NCI-H774 (cell line): Measurements from ENCODE around the gene PODNL1.

Experiments used
- DNase-seq: peaks from one replicate; lab custom pipeline; 2025; lab: John Stamatoyannopoulos, UW

Gene PODNL1, protein sequence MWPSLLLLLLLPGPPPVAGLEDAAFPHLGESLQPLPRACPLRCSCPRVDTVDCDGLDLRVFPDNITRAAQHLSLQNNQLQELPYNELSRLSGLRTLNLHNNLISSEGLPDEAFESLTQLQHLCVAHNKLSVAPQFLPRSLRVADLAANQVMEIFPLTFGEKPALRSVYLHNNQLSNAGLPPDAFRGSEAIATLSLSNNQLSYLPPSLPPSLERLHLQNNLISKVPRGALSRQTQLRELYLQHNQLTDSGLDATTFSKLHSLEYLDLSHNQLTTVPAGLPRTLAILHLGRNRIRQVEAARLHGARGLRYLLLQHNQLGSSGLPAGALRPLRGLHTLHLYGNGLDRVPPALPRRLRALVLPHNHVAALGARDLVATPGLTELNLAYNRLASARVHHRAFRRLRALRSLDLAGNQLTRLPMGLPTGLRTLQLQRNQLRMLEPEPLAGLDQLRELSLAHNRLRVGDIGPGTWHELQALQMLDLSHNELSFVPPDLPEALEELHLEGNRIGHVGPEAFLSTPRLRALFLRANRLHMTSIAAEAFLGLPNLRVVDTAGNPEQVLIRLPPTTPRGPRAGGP

GRCh38 chr19:13938301-13939064 is at the start of gene PODNL1:
TSS of gene PODNL1 (minus strand) at chr19:13938417. CDS start at chr19:13938181, 236 bp downstream.
- no peak for DNase-seq

- no peak for DNase-seq
Observed at GRCh38 chr19:13987101-13987890, 49.1 kb upstream of the PODNL1 start.

- DNase-seq, result no peak
Observed at GRCh38 chr19:13986348-13986904, 48.2 kb upstream of the PODNL1 start.

DNA sequence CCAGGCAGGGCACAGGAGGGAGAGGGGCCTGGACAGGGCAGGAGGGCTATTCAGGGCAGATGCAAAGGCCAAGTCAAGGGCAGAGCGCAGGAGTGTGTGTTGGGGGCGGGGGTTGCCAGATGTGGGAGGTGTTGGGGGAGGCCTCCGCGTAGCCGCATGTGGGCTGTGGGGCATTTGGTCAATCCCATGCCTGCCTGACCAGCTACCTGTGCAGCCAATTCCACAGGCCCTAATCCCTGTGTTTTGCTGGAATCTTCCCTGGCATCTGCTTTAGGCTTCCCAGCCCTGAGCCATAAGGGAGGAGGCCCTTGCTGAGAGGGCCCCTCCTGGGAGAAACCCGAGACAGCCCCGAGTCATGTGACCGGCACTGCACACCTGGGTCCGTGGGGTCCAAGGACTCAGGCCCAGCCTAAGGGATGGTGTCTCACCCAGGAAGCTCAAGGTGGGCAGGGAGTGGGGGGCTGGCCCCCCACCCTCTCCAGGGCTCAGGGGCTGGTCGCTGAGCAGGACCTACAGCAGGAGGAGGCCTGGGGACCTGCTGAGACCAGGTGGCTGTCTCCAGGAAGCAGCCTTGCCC is 47.6 kb upstream of the PODNL1 start:
- no peak for DNase-seq

- DNase-seq, result no peak
Observed at GRCh38 chr19:13984875-13985741, 46.9 kb upstream of the PODNL1 start.

GRCh38 chr19:13984186-13984585 is 46.0 kb upstream of the PODNL1 start:
- no peak for DNase-seq

DNA sequence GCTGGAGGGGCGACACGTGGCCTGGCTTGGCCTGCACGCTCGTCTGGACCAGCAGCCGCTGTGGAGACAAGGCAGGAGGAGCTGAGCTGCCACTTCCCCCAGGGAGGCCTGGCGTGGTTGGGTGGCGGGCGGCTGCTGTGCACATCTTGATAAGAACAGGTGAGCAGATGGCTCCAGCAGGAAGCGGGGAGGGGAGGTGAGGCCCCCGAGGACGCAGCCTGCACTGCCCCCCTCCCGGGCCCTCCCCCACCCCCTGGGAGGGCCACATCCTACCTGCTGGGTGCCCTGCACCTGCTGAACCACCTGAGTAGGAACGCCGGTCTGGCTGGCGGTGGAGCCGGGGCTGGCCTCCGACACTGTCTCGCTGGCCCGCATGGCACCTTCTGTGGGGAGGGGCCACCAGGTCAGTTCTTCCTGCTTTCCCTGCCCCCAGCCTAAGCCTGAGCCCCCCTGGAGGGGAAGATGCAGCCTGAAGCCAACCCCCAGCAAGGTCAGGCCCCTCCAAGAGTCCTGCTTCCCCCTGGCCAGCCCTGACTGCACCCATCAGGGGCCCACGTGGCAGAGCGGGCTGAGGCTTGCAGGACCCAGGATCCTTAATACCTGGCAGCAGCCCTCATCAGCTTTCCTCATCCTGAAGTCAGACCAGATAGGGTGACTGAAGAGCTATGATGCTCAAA is 45.1 kb upstream of the PODNL1 start:
- DNase-seq, result no peak

DNA sequence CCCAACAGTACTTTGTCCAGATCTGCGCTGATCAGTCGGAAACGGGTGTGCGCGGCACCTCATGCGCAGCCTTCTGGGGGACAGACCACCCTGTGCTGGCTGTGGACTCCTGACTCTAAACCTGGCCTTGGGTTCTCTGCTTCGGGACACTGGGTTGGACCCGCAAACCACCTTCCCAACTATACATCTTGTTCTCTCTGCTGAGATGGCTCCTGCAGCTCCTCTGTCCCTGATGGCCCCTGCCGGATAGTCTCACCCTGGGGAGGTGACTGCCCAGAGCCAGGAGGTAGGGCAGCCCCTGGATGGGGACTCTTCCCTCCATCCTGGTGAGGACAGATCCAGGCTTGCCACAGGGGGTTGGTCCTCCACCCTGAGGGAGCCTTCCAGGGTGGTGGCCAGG is 44.6 kb upstream of the PODNL1 start:
- DNase-seq, result no peak

- DNase-seq, result no peak
Observed at GRCh38 chr19:13981988-13982501, 43.8 kb upstream of the PODNL1 start.

DNA sequence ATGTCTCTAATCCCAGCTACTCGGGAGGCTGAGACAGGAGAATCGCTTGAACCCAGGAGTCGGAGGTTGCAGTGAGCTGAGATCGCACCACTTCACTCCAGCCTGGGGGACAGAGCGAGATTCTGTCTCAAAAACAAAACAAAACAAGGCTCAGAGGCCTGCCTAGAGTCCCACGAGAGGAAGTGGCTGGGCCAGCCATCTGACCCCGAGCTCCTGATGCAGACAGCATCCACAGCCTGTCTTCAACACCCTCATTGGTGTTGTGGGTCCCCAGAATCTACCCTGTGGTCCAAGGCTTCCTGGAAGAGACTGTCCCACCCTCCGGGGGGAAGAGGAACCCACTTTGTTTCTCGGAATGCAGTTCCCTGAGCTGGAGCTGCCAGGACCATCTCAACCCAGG is 43.2 kb upstream of the PODNL1 start:
- no peak for DNase-seq

GRCh38 chr19:13981021-13981420 is 42.8 kb upstream of the PODNL1 start:
- no peak for DNase-seq

DNA sequence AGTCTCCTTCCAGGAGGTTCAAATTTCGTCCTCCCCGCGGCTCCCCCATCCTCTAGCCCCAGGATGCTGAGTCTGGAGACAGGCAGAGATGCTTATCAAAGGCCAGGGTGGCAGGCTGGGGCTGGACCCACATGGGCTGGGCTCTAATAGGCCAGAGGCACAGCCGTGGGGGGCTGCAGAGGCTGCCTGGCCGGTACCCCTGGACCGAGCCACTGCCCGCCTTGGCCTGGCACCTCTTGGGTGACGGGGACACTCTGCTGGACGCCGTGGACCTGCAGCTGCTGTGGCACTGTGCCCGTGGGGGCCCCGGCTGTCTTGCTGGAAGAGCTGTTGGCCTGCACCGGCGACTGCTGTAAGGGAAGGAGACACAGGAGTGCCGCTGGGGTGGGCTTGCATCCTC is 42.1 kb upstream of the PODNL1 start:
- DNase-seq, result no peak

- no peak for DNase-seq
Observed at GRCh38 chr19:13979686-13980085, 41.5 kb upstream of the PODNL1 start.

DNA sequence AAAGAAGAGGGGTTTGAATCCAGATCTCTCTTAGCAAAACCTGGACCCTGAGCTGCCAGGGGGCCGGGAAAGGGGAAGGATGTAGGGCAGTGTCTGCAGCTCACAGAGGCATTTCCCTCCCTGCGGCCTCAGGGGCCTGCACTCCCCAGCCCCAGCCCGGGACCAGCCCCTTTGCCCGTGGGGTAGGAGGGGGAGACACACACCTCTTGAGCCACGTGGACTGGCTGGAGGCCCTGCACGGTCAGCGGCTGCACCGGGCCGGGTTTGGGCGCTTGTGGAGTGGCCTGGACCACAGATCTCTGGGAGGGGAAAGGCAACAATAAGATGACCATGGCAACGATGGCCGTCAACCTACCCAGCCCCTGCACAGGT is 41.0 kb upstream of the PODNL1 start:
- DNase-seq, result no peak

GRCh38 chr19:13978351-13979243 is 40.4 kb upstream of the PODNL1 start:
- DNase-seq, result peak; percentile 63

GRCh38 chr19:13977803-13978202 is 39.6 kb upstream of the PODNL1 start:
- no peak for DNase-seq

GRCh38 chr19:13976446-13976845 is 38.2 kb upstream of the PODNL1 start:
- no peak for DNase-seq

DNA sequence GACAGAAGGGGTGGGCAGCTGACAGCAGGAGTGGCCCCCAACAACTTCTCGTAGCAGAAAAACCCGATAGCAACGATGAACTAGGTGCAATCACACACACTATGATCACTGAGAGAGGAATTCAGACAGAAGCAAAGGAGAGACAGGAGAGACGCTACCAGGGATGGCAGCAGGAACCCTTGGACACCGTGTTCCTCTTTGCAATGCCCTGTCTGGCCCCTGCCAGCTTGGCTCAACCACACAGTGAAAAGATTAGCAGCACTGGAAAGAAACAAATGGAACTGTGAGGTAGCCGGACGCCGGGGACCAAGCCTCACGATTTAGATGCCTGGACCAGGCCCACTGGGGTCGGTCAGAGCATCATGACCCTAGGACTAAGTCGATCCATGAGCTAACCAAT is 37.7 kb upstream of the PODNL1 start:
- DNase-seq, result no peak

DNA sequence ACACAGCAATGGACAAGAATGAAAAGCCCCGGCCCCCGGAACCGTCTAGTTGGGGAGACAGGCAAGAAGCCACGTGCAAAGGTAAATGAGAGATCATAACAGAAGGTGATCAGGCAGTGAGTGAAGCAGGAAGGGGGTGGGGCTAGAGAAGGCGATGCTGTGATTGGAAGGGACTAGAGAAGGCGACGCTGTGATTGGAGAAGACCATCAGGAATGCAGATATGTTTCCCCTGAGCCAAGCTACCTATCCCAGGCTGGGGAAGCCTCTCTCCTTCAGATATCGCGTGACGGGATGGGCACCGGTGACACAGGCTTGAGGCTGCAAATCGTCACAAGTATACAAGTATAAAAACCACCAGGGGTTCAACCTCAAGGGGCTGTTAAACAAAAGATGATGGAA is 35.9 kb upstream of the PODNL1 start:
- no peak for DNase-seq
